Body of pancreas (tissue), 4 donors: Measurements from ENCODE around the gene ALG12. TPM values are rescaled to one million over a fixed set of nuclear protein-coding genes. Genes with fewer than 3 reads are reported as not detected.

Experiments
- ATAC-seq: fragments of 150-250 bp; one replicate; pipeline ENCODE4 v1.9.1; 2016
- DNase-seq, 4 donors: peaks; one replicate each; pipeline ENCODE4 v3.0.0-alpha.2; 2019
- H3K27ac ChIP-seq, 4 donors: fragments of 200-600 bp; sonication (generic); 1 replicate in 3 of 4; 2 replicates in 1 of 4; pipeline versions ENCODE4 v1.5.1 to v1.6.1; 2016 to 2019; ENCODE audit warnings: mild to moderate bottlenecking in 1 of 4, mixed read lengths in 1 of 4, moderate library complexity in 1 of 4
- H3K27me3 ChIP-seq, 2 donors: fragments of 200-600 bp; sonication (generic); one replicate each; pipeline ENCODE4 v1.6.0; 2016; ENCODE audit warnings: mild to moderate bottlenecking in 1 of 2
- H3K36me3 ChIP-seq, 2 donors: fragments of 200-600 bp; sonication (generic); replicated peaks in 1 of 2; 2 replicates each; pipeline ENCODE4 v1.5.1; 2016; ENCODE audit warnings: low read depth in 2 of 2; ENCODE audit not compliant: insufficient read depth in 1 of 2
- H3K4me1 ChIP-seq: fragments of 200-600 bp; sonication (generic); one replicate; pipeline ENCODE4 v1.6.0; 2016
- H3K4me3 ChIP-seq, 2 donors: fragments of 200-600 bp; sonication (generic); 1 replicate in 1 of 2; 2 replicates in 1 of 2; pipeline ENCODE4 v1.5.1; 2016 to 2019
- H3K9me3 ChIP-seq, 3 donors: fragments of 200-600 bp; sonication (generic); 1 replicate in 2 of 3; 2 replicates in 1 of 3; pipeline ENCODE4 v1.5.1; 2016
- CTCF ChIP-seq, 7 experiments: fragments of 450-650 bp in 4 of 7; fragments of 200-600 bp in 3 of 7; sonication (generic) in 3 of 7; IDR thresholded peaks; one replicate each; pipeline ENCODE4 v1.5.1; 2016 to 2019; ENCODE audit warnings: antibody characterized with exemption in 7 of 7
- POLR2A ChIP-seq, 3 donors: fragments of 450-650 bp; IDR thresholded peaks; one replicate each; pipeline ENCODE4 v1.6.1; 2016; ENCODE audit warnings: antibody characterized with exemption in 3 of 3, mild to moderate bottlenecking in 2 of 3
- WGBS, 2 donors: methylation state at CpG; one replicate each; pipeline ENCODE4 v1.1.5; 2017; 5-methylcytosine and 5-hydroxymethylcytosine counted together
- intact Hi-C: fragments of 100-400 bp; cut with DNase I; formaldehyde crosslinking; loops from one replicate; pipeline ENCODE4 v1.15.1; 2023
- total RNA-seq, 2 donors: library from RNA; depleted of rRNA; stranded (reverse); fragments of >200 nt; gene quantifications; one replicate each; pipeline ENCODE4 v1.1.0, GENCODE V29; 2016

The ALG12 gene
- total RNA-seq, 2 donors from 2014 or later = 16.2 to 17.9 TPM

- TF ChIP-seq CTCF (IDR thresholded peaks at IDR 0.05) (no peak), POLR2A (IDR thresholded peaks at IDR 0.05) (no peak)
- Histone ChIP-seq H3K9me3 (no peaks in the 10 kb centered on the region), H3K36me3 (no peaks in the 10 kb centered on the region), H3K4me3 (no peak overlapping the region), H3K27ac (peak overlapping the region in 1 of 4 donors; percentile 3), H3K27me3 (no peaks in the 10 kb centered on the region), H3K4me1 (peaks cover 41% of the 10 kb centered on the region)
- ATAC-seq (no peak), DNase-seq (no peak)
- WGBS, 2 donors = 88 to 95% methylated on average over 3 to 12 of the region's 13 CpGs
- intact Hi-C loops = no loop called here
Measured at GRCh38 chr22:49944399-49944891, 26.2 kb upstream of the ALG12 start.

- TF ChIP-seq CTCF (IDR thresholded peaks at IDR 0.05) = no peak
- TF ChIP-seq POLR2A (IDR thresholded peaks at IDR 0.05) = no peak
- no peaks in the 10 kb centered on the region for H3K36me3 ChIP-seq
- DNase-seq = no peak
- H3K27me3 ChIP-seq = no peaks in the 10 kb centered on the region
- peak overlapping the region in 1 of 4 donors; percentile 3 for H3K27ac ChIP-seq
- peaks cover 35% of the 10 kb centered on the region for H3K4me1 ChIP-seq
- 91 to 94% methylated on average over 9 to 17 of the region's 25 CpGs for WGBS, 2 donors
- no peaks in the 10 kb centered on the region for H3K9me3 ChIP-seq
- ATAC-seq = no peak
- intact Hi-C loops = no loop called here
- no peak overlapping the region for H3K4me3 ChIP-seq
Measured at GRCh38 chr22:49943771-49944398, 25.6 kb upstream of the ALG12 start.

- H3K27ac ChIP-seq = no peak overlapping the region
- no peak overlapping the region for H3K4me3 ChIP-seq
- TF ChIP-seq CTCF (IDR thresholded peaks at IDR 0.05) (no peak), POLR2A (IDR thresholded peaks at IDR 0.05) (no peak)
- DNase-seq (no peak), ATAC-seq (no peak)
- H3K4me1 ChIP-seq = peaks cover 30% of the 10 kb centered on the region
- 86 to 93% methylated on average over 6 to 7 of the region's 11 CpGs for WGBS, 2 donors
- no peaks in the 10 kb centered on the region for H3K9me3 ChIP-seq
- no peaks in the 10 kb centered on the region for H3K27me3 ChIP-seq
- intact Hi-C loops = no loop called here
- no peaks in the 10 kb centered on the region for H3K36me3 ChIP-seq
Measured at GRCh38 chr22:49943405-49943765, 25.1 kb upstream of the ALG12 start.

GRCh38 chr22:49942565-49943404 lies 24.5 kb upstream of the ALG12 start:
- ATAC-seq (no peak), DNase-seq (no peak)
- H3K36me3 ChIP-seq = no peaks in the 10 kb centered on the region
- no peaks in the 10 kb centered on the region for H3K9me3 ChIP-seq
- peaks cover 25% of the 10 kb centered on the region for H3K4me1 ChIP-seq
- no peak overlapping the region for H3K4me3 ChIP-seq
- TF ChIP-seq POLR2A (IDR thresholded peaks at IDR 0.05) (no peak), CTCF (IDR thresholded peaks at IDR 0.05) (no peak)
- 80 to 84% methylated on average over 8 to 20 of the region's 21 CpGs for WGBS, 2 donors
- no peak overlapping the region for H3K27ac ChIP-seq
- H3K27me3 ChIP-seq = no peaks in the 10 kb centered on the region
- intact Hi-C loops = no loop called here
